SK-N-SH (cell line): ENCODE results near the gene ASIC4. TPM values are rescaled to one million over a fixed set of nuclear protein-coding genes. Genes with fewer than 3 reads are reported as not detected.

ENCODE experiments used
- CTCF ChIA-PET: fragments of 300-600, 350-600 bp; formaldehyde crosslinking; extraction: SDS; loops from one replicate; lab custom pipeline; 2021; lab: Yijun Ruan, JAX
- POLR2A ChIA-PET: fragments of 350-600 bp; sonication (Branson Sonifier 250); formaldehyde crosslinking; extraction: SDS; loops from one replicate; lab custom pipeline; 2020; ENCODE audit warnings: antibody characterized with exemption, inconsistent platforms; lab: Yijun Ruan, JAX
- DNase-seq: peaks from one replicate; pipeline ENCODE4 v3.0.0; 2012
- H2AFZ ChIP-seq: fragments of 200-600 bp; sonication (generic); 2 replicates; pipeline ENCODE4 v1.8.1; 2016; ENCODE audit warnings: antibody characterized with exemption, mild to moderate bottlenecking, low read depth
- H3F3A ChIP-seq: fragments of 200-600 bp; sonication (generic); replicated peaks from 2 replicates; pipeline ENCODE3; 2016; ENCODE audit warnings: antibody characterized with exemption, mild to moderate bottlenecking; ENCODE audit not compliant: insufficient read depth
- H3K27ac ChIP-seq, 2 experiments: fragments of 200-500 bp in 1 of 2; fragments of 200-600 bp in 1 of 2; sonication (Bioruptor generic) in 1 of 2; sonication (generic), shearing (Covaris generic) in 1 of 2; 2 replicates each; pipeline versions ENCODE4 v1.5.1 to v1.6.1; 2014 to 2016; ENCODE audit warnings: low read depth in 2 of 2, inconsistent platforms in 1 of 2, low read length in 1 of 2, mild to moderate bottlenecking in 1 of 2, mixed read lengths in 1 of 2
- H3K27me3 ChIP-seq: fragments of 200-600 bp; sonication (generic), shearing (Covaris generic); 2 replicates; pipeline ENCODE4 v1.6.1; 2016; ENCODE audit warnings: mixed run types; ENCODE audit not compliant: insufficient read depth
- H3K36me3 ChIP-seq, 2 experiments: fragments of 200-500 bp in 1 of 2; fragments of 200-600 bp in 1 of 2; sonication (Bioruptor generic) in 1 of 2; sonication (generic) in 1 of 2; replicated peaks in 1 of 2; 2 replicates each; pipeline versions ENCODE3 to v1.5.1; 2014 to 2016; ENCODE audit warnings: low read length in 1 of 2, mild to moderate bottlenecking in 1 of 2; ENCODE audit not compliant: insufficient read depth in 2 of 2, control insufficient read depth in 1 of 2
- H3K4me1 ChIP-seq, 2 experiments: fragments of 200-500 bp in 1 of 2; fragments of 200-600 bp in 1 of 2; sonication (Bioruptor generic) in 1 of 2; sonication (generic), shearing (Covaris generic) in 1 of 2; 2 replicates each; pipeline versions ENCODE4 v1.5.1 to v1.6.1; 2014 to 2016; ENCODE audit warnings: low read depth in 1 of 2, low read length in 1 of 2, mixed run types in 1 of 2; ENCODE audit not compliant: insufficient read depth in 2 of 2, control insufficient read depth in 1 of 2
- H3K4me2 ChIP-seq: fragments of 200-600 bp; sonication (generic), shearing (Covaris generic); 2 replicates; pipeline ENCODE4 v1.6.1; 2017; ENCODE audit warnings: mixed run types
- H3K4me3 ChIP-seq, 2 experiments: fragments of 200-500 bp in 1 of 2; fragments of 200-600 bp in 1 of 2; sonication (Bioruptor generic) in 1 of 2; sonication (generic), shearing (Covaris generic) in 1 of 2; 2 replicates each; pipeline versions ENCODE4 v1.5.1 to v1.8.1; 2014 to 2016; ENCODE audit warnings: low read depth in 2 of 2, inconsistent platforms in 1 of 2, low read length in 1 of 2, mild to moderate bottlenecking in 1 of 2, mixed read lengths in 1 of 2, moderate library complexity in 1 of 2
- H3K79me2 ChIP-seq: fragments of 200-600 bp; sonication (generic); 2 replicates; pipeline ENCODE4 v1.8.1; 2017; ENCODE audit warnings: mild to moderate bottlenecking; ENCODE audit not compliant: insufficient read depth
- H3K9ac ChIP-seq: fragments of 200-600 bp; sonication (generic); 2 replicates; pipeline ENCODE4 v1.6.1; 2017; ENCODE audit warnings: mixed run types
- H3K9me2 ChIP-seq: fragments of 200-600 bp; sonication (generic); 2 replicates; pipeline ENCODE4 v1.6.1; 2017; ENCODE audit warnings: mixed run types
- H3K9me3 ChIP-seq: fragments of 200-600 bp; sonication (generic); 2 replicates; pipeline ENCODE4 v1.6.1; 2017; ENCODE audit warnings: mixed run types, mild to moderate bottlenecking, moderate library complexity
- H4K20me1 ChIP-seq: fragments of 200-600 bp; sonication (generic); 2 replicates; pipeline ENCODE4 v1.6.1; 2017; ENCODE audit warnings: mild to moderate bottlenecking, mixed run types; ENCODE audit not compliant: insufficient read depth
- CHD2 ChIP-seq: fragments of 150-350 bp; IDR thresholded peaks from 2 replicates; pipeline ENCODE4 v1.6.1; 2018; ENCODE audit warnings: low read length; ENCODE audit not compliant: partially characterized antibody
- ELF1 ChIP-seq: IDR thresholded peaks from 2 replicates; pipeline ENCODE4 v1.4.0; 2012
- FOSL2 ChIP-seq: IDR thresholded peaks from 2 replicates; pipeline ENCODE4 v1.4.0; 2012; ENCODE audit warnings: low read depth, mild to moderate bottlenecking, moderate library complexity, borderline replicate concordance
- GATA2 ChIP-seq: sonication (generic); formaldehyde crosslinking; IDR thresholded peaks from 2 replicates; pipeline ENCODE4 v1.5.0; 2020; ENCODE audit warnings: mild to moderate bottlenecking, missing genetic modification reagents
- JUND ChIP-seq: IDR thresholded peaks from 2 replicates; pipeline ENCODE4 v1.4.0; 2012
- MAX ChIP-seq: IDR thresholded peaks from 2 replicates; pipeline ENCODE4 v1.4.0; 2012; ENCODE audit warnings: low read depth
- MEF2A ChIP-seq: IDR thresholded peaks from 2 replicates; pipeline ENCODE4 v1.4.0; 2012; ENCODE audit warnings: low read depth, borderline replicate concordance
- MXI1 ChIP-seq: IDR thresholded peaks from 2 replicates; pipeline ENCODE4 v1.6.1; 2012; ENCODE audit warnings: mild to moderate bottlenecking, low read depth, low read length, improper control_type of control experiment
- NRF1 ChIP-seq: IDR thresholded peaks from 2 replicates; pipeline ENCODE4 v1.6.1; 2012; ENCODE audit warnings: low read depth, mild to moderate bottlenecking, low read length
- PBX3 ChIP-seq: IDR thresholded peaks from 2 replicates; pipeline ENCODE4; 2012
- RAD21 ChIP-seq: IDR thresholded peaks from 2 replicates; pipeline ENCODE4 v1.6.1; 2012; ENCODE audit warnings: mild to moderate bottlenecking, low read length
- RCOR1 ChIP-seq: fragments of 150-350 bp; IDR thresholded peaks from 2 replicates; pipeline ENCODE4 v1.6.1; 2017; ENCODE audit warnings: antibody characterized with exemption, low read length
- SMC3 ChIP-seq: IDR thresholded peaks from 2 replicates; pipeline ENCODE4 v1.6.1; 2012; ENCODE audit warnings: low read depth, low read length, improper control_type of control experiment
- TAF1 ChIP-seq: IDR thresholded peaks from 2 replicates; pipeline ENCODE4 v1.6.1; 2012; ENCODE audit warnings: low read depth, mild to moderate bottlenecking, low read length, moderate library complexity, borderline replicate concordance
- USF2 ChIP-seq: fragments of 150-350 bp; IDR thresholded peaks from 2 replicates; pipeline ENCODE4 v1.6.1; 2017; ENCODE audit warnings: antibody characterized with exemption, low read length, low read depth, borderline replicate concordance
- ZBTB33 ChIP-seq: IDR thresholded peaks from 2 replicates; pipeline ENCODE4 v1.4.0; 2012; ENCODE audit warnings: low read depth, borderline replicate concordance
- WGBS: methylation state at CpG from one replicate; pipeline ENCODE4 v1.1.6; 2017; ENCODE audit warnings: low lambda C conversion rate; 5-methylcytosine and 5-hydroxymethylcytosine counted together
- polyA plus RNA-seq, 3 experiments: library from polyadenylated mRNA; depleted of rRNA; stranded (reverse); fragments of >200 nt; gene quantifications; 2 replicates each; pipeline ENCODE4 v1.2.3, GENCODE V29; 2012

Gene ASIC4
- polyA plus RNA-seq, 1 of the 3 experiments (the other 2 are of a cell fraction) = 0.05 TPM

- POLR2A ChIA-PET = no interaction called here
- CTCF ChIA-PET = interaction anchor here (1.2 to 62.1 kb wide), 3 partner anchors 6 to 42 kb away, joined by 4 to 2824 read pairs (median 2824); partner anchors contain the start of genes ASIC4, CHPF, GMPPA and TMEM198
- DNase-seq = no peak
These were observed 26.0 kb upstream of the ASIC4 start for GRCh38 chr2:219488149-219488843.

More at GRCh38 chr2:219488149-219488843, 26.0 kb upstream of the ASIC4 start:
- Histone ChIP-seq H3F3A (no peaks in the 10 kb centered on the region), H3K36me3 (peaks cover 6 to 32% of the 10 kb centered on the region in 2 experiments), H3K27me3 (no peaks in the 10 kb centered on the region), H3K9me3 (no peaks in the 10 kb centered on the region), H4K20me1 (no peaks in the 10 kb centered on the region), H3K4me2 (no peak overlapping the region), H3K9me2 (no peaks in the 10 kb centered on the region), H3K4me3 (no peak overlapping the region), H2AFZ (no peak overlapping the region), H3K9ac (no peak overlapping the region)
- 95% methylated on average over 7 of the region's 17 CpGs for WGBS
- TF ChIP-seq NRF1 (no peak), RCOR1 (no peak), GATA2 (CRISPR knock-in tag) (no peak), PBX3 (no peak), TAF1 (no peak), USF2 (no peak), MEF2A (no peak), MXI1 (no peak), MAX (no peak), ZBTB33 (no peak), JUND (no peak), CHD2 (no peak), FOSL2 (no peak), ELF1 (no peak), SMC3 (no peak), RAD21 (no peak)
- TF ChIP-seq, all 33 proteins: peak for 0
- no peak overlapping the region for H3K27ac ChIP-seq
- peaks cover 0 to 7% of the 10 kb centered on the region in 2 experiments; a peak in 1 of 4 replicates for H3K4me1 ChIP-seq
- H3K79me2 ChIP-seq = no peaks in the 10 kb centered on the region
